Endometrial microvascular endothelial cells (primary cell): Measurements from ENCODE around the gene LRRC56. TPM values are rescaled to one million over a fixed set of nuclear protein-coding genes. Genes with fewer than 3 reads are reported as not detected.

Experiments used
- in situ Hi-C: cut with HindIII; loops from 2 replicates; pipeline ENCODE4 v1.10.0; 2017; ENCODE audit warnings: low sequenced_read_pairs, low pct_unique_long_range_greater_than_20kb; ENCODE audit errors: inconsistent ontology term
- total RNA-seq: library from RNA; depleted of rRNA; stranded (reverse); fragments of >200 nt; gene quantifications from one replicate; pipeline ENCODE4 v1.2.3, GENCODE V29; 2015; ENCODE audit errors: inconsistent ontology term

Gene LRRC56
- total RNA-seq, 1 donor from 2014 or later: not detected

- in situ Hi-C loops: no loop called here
Observed at GRCh38 chr11:579830-580601, 42.7 kb downstream of the LRRC56 start.

- in situ Hi-C loops: no loop called here
Observed at GRCh38 chr11:581342-581741, 44.0 kb downstream of the LRRC56 start.

- in situ Hi-C loops: no loop called here
Observed at GRCh38 chr11:581752-582151, 44.4 kb downstream of the LRRC56 start.

DNA sequence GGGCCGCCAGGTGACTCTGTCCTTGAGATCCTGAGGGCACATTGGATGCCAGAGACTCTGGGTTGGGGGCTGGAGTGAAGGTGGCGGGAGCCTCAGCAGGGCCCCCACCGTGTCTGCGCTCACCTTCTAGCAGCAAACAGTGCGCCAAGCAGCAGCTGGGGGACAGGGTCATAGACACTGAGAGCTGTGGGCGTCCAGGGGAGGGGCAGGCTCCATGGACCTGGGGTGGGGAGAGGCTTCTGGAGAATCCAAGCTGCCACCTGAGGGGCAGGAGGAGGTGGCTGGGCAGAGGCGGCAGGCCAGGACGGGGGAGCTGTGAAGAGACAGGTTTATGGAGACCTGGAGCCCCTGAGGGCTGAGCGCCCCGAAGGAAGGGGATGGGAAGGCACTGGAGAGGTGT lies 47.0 kb downstream of the LRRC56 start:
- in situ Hi-C loops: no loop called here

GRCh38 chr11:586376-587316 lies 49.3 kb downstream of the LRRC56 start:
- in situ Hi-C loops: no loop called here

DNA sequence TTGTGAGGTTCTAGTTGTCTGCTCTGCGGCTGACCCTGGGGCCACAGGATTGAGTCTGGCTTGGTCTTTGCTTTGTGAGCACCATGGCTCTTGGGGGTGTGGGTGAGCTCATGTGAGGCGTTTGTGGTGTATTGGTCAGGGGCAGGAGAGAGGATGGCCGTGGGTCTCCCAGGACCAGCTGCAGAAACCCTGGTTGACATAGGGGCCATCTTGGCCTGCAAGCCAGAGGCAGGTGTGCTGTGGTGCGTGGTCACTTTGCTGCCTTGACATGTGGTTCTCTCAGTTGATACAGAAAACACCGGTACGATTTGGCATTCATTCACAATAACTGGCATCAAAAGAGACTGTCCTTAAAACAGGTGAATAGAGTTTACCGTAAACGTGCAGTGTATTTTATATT lies 50.2 kb downstream of the LRRC56 start:
- in situ Hi-C loops: no loop called here

DNA sequence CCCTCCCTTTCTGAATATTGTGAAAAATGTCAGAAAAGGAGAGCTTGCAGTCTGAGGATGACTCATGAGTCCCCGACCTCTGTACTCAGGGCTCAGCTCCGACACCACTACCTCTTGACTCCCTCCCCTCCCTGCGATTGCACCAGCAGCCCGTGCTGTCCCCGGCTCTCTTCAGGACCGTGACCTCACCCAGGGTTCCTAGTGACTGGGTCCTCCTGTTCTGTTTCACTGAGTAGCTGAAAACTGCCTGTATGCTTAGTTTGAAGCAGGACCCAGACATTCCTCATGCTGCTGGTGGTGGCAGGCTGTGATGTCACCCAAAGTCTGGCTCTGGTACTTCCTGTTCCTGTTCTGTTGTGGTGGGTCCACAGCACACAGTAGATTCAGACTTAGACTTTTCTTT lies 50.7 kb downstream of the LRRC56 start:
- in situ Hi-C loops: no loop called here

DNA sequence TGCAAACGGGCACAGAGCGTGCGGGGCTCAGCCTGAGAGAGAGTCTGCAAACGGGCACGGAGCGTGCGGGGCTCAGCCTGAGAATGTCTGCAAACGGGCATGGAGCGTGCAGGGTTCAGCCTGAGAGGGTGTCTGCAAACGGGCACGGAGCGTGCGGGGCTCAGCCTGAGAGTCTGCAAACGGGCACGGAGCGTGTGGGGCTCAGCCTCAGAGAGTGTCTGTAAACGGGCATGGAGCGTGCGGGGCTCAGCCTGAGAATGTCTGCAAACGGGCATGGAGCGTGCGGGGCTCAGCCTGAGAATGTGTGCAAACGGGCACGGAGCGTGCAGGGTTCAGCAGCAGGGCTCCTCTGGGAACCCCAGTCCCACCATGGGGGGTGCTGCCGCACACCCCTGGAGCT lies 52.5 kb downstream of the LRRC56 start:
- in situ Hi-C loops: no loop called here

DNA sequence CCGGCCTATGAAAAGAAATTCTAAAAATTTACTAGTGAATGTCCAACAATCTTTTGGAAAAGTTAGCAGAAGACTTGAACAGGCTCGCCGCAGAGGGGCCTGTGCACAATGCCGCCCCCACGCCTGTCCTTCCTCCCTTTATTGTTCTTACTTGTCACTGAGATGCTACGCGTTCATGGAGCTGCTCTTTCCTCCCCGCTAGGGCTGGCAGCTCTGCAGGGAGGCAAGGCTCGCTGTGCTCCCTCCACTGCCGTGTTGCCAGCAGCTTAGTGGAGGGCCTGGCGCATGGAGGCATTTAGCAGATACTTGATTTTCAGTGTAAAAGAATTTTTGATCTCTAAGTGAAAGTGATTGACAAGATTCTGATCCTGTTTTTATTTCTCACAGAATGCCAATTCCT lies 53.7 kb downstream of the LRRC56 start:
- in situ Hi-C loops: no loop called here

DNA sequence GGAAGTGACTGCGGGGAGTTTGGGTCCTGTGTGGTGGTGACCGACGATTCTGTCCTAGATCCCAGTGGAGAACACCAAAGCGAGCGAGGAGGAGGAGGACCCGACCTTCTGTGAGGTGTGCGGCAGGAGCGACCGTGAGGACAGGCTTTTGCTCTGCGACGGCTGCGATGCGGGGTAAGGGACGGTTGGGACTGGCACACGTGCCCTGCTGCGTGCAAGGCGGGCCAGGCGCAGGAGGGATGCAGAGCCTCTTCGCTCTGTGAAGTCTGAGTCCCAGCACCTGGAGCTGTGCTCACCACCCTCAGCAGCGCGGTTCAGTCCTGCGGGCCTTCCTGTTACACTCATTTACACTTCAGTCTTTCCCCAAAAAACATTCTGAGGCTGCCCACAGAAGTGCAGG lies 55.2 kb downstream of the LRRC56 start:
- in situ Hi-C loops: no loop called here

DNA sequence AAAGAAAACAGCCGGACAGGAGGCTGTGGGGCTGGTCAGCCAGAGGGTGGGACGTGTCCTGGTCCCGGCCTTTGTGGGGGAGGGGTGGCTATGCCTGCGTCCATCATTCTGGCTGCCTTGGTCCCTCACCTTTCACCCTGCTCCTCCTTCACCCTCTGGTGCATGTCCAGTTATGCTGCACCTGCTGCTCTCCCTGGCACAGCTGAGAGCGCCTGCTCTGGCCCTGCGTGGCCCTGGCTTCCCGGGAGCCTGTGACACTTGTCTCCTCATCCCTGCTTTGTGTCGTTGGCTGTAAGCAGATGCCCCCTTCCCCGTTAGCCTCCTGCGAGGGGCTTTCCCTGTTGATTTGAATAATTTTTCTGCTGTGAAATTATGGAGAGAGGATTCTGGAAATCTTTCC lies 55.6 kb downstream of the LRRC56 start:
- in situ Hi-C loops: no loop called here

DNA sequence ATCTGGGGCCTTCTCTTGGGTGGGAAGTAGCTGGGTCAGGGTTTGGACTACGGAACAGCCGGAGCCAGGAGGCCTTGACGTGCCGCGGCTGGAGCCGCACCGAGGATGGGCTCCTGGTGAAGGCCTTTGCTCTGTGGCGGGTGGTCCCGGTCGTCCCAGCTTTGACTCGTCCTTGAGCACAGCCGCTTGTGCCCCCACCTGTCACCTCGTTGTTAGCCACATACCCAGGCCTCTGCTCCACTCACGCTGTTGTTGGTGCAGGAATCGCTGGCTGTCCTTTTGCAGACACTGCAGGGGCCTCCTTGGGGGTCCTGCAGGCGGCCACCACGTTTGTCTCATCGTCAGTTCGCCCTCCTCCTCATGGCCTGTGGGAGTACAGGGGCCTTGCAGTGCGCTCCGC lies 56.0 kb downstream of the LRRC56 start:
- in situ Hi-C loops: no loop called here

DNA sequence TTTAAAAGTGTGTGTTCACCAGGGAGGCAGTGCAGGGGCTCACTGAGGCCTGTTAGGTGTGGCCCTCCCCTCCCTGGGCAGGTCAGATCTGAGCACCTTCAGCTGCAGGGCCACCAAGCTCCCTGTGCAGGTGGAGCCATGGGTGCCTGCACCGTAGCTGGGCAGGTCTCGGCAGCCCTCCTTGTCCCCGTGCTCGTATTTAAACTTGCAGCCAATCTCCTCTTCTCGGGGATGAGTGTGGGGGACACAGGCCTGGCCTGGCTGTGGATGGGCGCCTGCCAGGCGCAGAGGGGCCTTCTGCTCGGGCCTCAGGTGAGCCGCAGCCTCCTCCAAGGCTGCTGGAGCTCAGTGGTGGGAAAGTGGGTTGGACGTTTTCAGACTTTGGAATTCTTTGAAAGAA lies 58.1 kb downstream of the LRRC56 start:
- in situ Hi-C loops: no loop called here

DNA sequence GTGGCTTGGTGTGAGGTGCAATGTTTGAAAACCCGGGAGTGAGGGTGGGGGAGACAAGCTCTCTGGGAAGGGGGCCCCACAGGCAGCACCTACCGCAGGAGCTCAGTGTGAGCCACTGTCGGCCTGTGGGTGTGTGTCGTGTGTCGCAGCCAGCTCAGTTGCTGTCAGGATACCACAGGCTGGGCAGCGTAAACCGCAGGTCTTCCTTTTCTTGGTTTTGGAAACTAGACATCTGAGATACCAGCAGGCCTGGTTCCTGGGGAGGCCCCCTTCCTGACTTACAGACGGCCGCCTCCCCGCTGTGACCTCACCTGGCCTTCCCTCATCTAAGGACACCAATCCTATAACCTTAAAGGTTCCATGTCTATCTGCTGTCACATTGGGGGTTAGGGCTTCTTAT lies 59.0 kb downstream of the LRRC56 start:
- in situ Hi-C loops: no loop called here

DNA sequence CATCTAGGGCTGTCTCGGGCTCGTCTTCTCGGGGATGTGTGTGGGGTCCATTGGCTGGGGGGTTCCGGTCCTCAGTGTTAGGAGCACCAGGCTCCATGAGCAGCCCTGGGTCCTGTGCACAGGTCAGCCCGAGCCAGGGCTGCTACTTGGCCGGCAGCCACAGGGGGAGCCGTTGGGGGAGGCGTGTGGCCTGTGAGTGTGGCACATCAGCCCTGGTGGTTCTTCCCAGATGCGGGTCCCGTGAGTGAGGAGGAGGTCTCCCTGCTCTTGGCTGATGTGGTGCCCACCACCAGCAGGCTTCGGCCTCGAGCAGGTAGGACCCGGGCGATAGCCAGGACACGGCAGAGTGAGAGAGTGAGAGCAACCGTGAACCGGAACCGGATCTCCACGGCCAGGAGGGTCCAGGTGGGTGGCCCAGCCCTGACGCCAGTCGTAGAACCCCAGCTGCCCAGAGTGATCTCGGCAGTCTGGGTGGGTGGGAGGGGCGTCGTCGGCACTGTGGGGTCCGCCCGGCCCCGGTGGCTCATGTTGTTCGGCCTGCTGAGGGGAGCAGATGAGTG lies 59.9 kb downstream of the LRRC56 start:
- in situ Hi-C loops: no loop called here

DNA sequence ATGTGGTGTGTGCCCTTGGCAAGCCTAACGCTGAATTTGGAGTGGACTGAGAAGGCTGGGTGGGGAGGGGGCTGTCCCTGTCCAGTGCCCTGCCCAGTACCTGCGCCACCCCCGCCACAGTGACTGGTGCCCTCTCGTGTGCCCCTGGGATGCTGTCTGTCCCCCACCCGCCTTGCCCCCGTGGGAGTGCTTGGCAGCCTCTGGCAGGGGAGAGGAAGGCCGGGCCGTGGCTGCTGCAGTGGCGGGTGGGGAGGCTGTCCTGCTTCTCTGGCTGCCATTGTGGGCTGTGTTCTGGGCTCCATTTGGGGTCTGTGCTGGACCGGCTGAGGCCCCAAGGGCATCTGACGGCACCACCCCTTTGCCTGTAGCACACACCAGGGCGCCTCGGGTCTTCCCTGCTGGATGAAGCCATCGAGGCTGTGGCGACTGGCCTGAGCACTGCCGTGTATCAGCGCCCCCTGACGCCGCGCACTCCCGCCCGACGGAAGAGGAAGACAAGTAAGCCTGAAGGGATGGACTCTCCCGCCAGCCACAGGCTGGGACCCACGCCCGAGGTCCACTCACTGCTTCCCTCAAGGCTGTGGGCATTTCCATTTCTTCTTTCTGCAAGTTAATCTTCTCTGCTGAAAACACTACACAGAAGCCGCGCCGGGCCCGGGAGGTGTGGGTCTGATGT lies 60.8 kb downstream of the LRRC56 start:
- in situ Hi-C loops: no loop called here

DNA sequence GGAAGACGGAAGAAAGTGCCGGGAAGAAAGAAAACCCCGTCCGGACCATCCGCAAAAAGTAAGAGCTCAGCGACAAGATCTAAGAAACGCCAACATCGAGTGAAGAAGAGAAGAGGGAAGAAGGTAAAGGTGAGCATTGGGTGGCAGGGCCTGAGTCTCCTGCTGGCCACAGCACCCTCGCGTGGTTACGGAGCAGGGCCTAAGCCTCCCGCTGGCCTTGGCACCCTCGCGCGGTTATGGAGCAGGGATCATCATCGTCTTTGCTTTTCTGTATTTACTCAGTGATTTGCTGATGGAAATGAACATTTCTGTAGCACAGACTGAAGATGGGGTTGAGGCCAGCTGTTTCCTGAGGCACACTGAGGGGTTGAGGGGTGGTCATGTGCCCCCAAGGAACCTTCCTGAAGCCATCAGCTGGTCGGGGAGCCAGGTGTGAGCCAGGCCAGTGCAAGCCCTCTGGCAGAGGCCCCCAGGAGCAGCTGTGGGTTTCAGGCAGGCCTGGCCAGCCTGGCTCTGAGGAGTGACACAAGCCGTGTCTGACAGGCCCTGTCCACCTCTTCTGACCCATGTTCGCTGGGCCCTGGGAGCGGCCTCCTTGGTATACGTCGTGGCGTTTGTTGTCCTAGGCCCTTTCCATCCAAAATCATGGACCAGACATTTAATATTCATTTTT lies 64.4 kb downstream of the LRRC56 start:
- in situ Hi-C loops: no loop called here

- in situ Hi-C loops: no loop called here
Observed at GRCh38 chr11:603154-603553, 65.8 kb downstream of the LRRC56 start.
